HepG2 (cell line): ENCODE measurements around the gene PXYLP1. TPM values are rescaled to one million over a fixed set of nuclear protein-coding genes. Genes with fewer than 3 reads are reported as not detected.

Source experiments
- ATAC-seq: fragments of 200-7000 bp; cut with Tn5 transposase; 3 replicates; pipeline ENCODE4 v1.9.1; 2020; ENCODE audit warnings: mild to moderate bottlenecking, moderate library complexity
- BruUV-seq: library from RNA; stranded (reverse); fragments of 400-500 nt; replicated peaks from 2 replicates; lab custom pipeline; 2021; lab: Mats Ljungman, UMichigan
- CTCF ChIA-PET: fragments of 300-600 bp; formaldehyde crosslinking; extraction: SDS; loops from one replicate; lab custom pipeline; 2021; ENCODE audit warnings: low total read pairs, inconsistent platforms, low intra/inter-chr PET ratio; lab: Yijun Ruan, JAX
- POLR2A ChIA-PET: fragments of 350-600 bp; sonication (Branson Sonifier 250); formaldehyde crosslinking; loops from one replicate; lab custom pipeline; 2020; ENCODE audit warnings: antibody characterized with exemption, inconsistent platforms; lab: Yijun Ruan, JAX
- DNase-seq: peaks from one replicate; pipeline ENCODE4 v3.0.0-alpha.2; 2015; ENCODE audit warnings: low spot score
- FAIRE-seq: peaks from 3 replicates; lab custom pipeline; 2011; peaks lifted over from hg19 to GRCh38; lab: Jason Lieb, UNC
- H2AFZ ChIP-seq: one replicate; pipeline ENCODE4 v1.6.1; 2011; ENCODE audit warnings: low read length, inconsistent platforms
- H3K27ac ChIP-seq: fragments of 300-600 bp; 3 replicates; pipeline ENCODE4 v1.8.0; 2011; ENCODE audit warnings: mixed run types, mild to moderate bottlenecking, mixed read lengths, low read length, inconsistent platforms; ENCODE audit not compliant: insufficient read depth; ENCODE audit errors: extremely low read length
- H3K27me3 ChIP-seq, 2 experiments: fragments of 200-600 bp in 1 of 2; 2 replicates in 1 of 2; 3 replicates in 1 of 2; pipeline versions ENCODE4 v1.6.0 to v1.8.0; 2011; ENCODE audit warnings: low read length in 2 of 2, mild to moderate bottlenecking in 2 of 2, moderate library complexity in 2 of 2, inconsistent platforms in 1 of 2; ENCODE audit not compliant: insufficient read depth in 2 of 2, control insufficient read depth in 1 of 2
- H3K36me3 ChIP-seq, 2 experiments: fragments of 200-600 bp in 1 of 2; replicated peaks in 1 of 2; 2 replicates in 1 of 2; 3 replicates in 1 of 2; pipeline versions ENCODE4 v1.5.1 to v1.8.0; 2011; ENCODE audit warnings: low read length in 2 of 2, inconsistent platforms in 1 of 2; ENCODE audit not compliant: insufficient read depth in 2 of 2, control insufficient read depth in 1 of 2
- H3K4me1 ChIP-seq: 2 replicates; pipeline ENCODE4 v1.5.1; 2012; ENCODE audit warnings: low read length, inconsistent platforms; ENCODE audit not compliant: insufficient read depth
- H3K4me2 ChIP-seq: 2 replicates; pipeline ENCODE4 v1.6.0; 2011; ENCODE audit warnings: low read depth, low read length, inconsistent platforms
- H3K4me3 ChIP-seq, 3 experiments: fragments of 200-600 bp in 1 of 3; sonication (generic), shearing (Covaris generic) in 1 of 3; replicated peaks in 1 of 3; 2 replicates each; pipeline ENCODE4 v1.5.1; 2011 to 2016; ENCODE audit warnings: low read length in 3 of 3, inconsistent platforms in 2 of 3, low read depth in 2 of 3, mild to moderate bottlenecking in 2 of 3, control low read depth in 1 of 3, mixed read lengths in 1 of 3; ENCODE audit not compliant: insufficient read depth in 1 of 3
- H3K79me2 ChIP-seq: one replicate; pipeline ENCODE4 v1.6.1; 2011; ENCODE audit warnings: low read length, inconsistent platforms; ENCODE audit not compliant: insufficient read depth
- H3K9ac ChIP-seq: 2 replicates; pipeline ENCODE4 v1.6.0; 2011; ENCODE audit warnings: mild to moderate bottlenecking, low read depth, low read length, inconsistent platforms; ENCODE audit not compliant: insufficient read depth
- H3K9me3 ChIP-seq: 2 replicates; pipeline ENCODE4 v1.5.1; 2012; ENCODE audit warnings: mild to moderate bottlenecking, low read length
- H4K20me1 ChIP-seq: 2 replicates; pipeline ENCODE4 v1.6.0; 2011; ENCODE audit warnings: inconsistent platforms, mild to moderate bottlenecking, low read length, moderate library complexity; ENCODE audit not compliant: insufficient read depth
- ARNTL ChIP-seq: sonication (generic); formaldehyde crosslinking; IDR thresholded peaks from 2 replicates; pipeline ENCODE4 v1.4.0; 2020; ENCODE audit warnings: mild to moderate bottlenecking, missing genetic modification reagents
- ETV6 ChIP-seq: sonication (generic); formaldehyde crosslinking; conservative IDR thresholded peaks from 2 replicates; pipeline ENCODE4 v1.4.0; 2020; ENCODE audit warnings: missing genetic modification reagents
- FOSL2 ChIP-seq: sonication (generic); formaldehyde crosslinking; IDR thresholded peaks from 2 replicates; pipeline ENCODE4 v1.4.0; 2020; ENCODE audit warnings: missing genetic modification reagents
- HMGA1 ChIP-seq: sonication (generic); formaldehyde crosslinking; conservative IDR thresholded peaks from 2 replicates; pipeline ENCODE4 v1.4.0; 2020; ENCODE audit warnings: missing genetic modification reagents
- MAFK ChIP-seq, 2 experiments: IDR thresholded peaks in 1 of 2; conservative IDR thresholded peaks in 1 of 2; 2 replicates each; pipeline ENCODE4 v1.6.1; 2011; ENCODE audit warnings: improper control_type of control experiment in 2 of 2, low read length in 2 of 2
- MTF2 ChIP-seq: sonication (generic); formaldehyde crosslinking; IDR thresholded peaks from 2 replicates; pipeline ENCODE4 v1.5.0; 2020; ENCODE audit warnings: missing genetic modification reagents, borderline replicate concordance
- SRSF9 ChIP-seq: fragments of 200-400 bp; formaldehyde crosslinking; IDR thresholded peaks from 2 replicates; pipeline ENCODE4 v1.6.1; 2018; ENCODE audit warnings: borderline replicate concordance, mild to moderate bottlenecking, low read depth, low read length; ENCODE audit not compliant: insufficient read depth, poor library complexity, severe bottlenecking
- TGIF2 ChIP-seq: IDR thresholded peaks from 2 replicates; pipeline ENCODE4 v1.6.1; 2016; ENCODE audit warnings: control low read depth, missing compliant biosample characterization
- TP53 ChIP-seq: sonication (generic); formaldehyde crosslinking; conservative IDR thresholded peaks from 2 replicates; pipeline ENCODE4 v1.4.0; 2020; ENCODE audit warnings: missing genetic modification reagents
- ZBTB42 ChIP-seq: sonication (generic); formaldehyde crosslinking; IDR thresholded peaks from 2 replicates; pipeline ENCODE4 v1.5.0; 2020; ENCODE audit warnings: mild to moderate bottlenecking, missing genetic modification reagents
- ZBTB8A ChIP-seq: sonication (generic); formaldehyde crosslinking; IDR thresholded peaks from 2 replicates; pipeline ENCODE4 v1.4.0; 2020; ENCODE audit warnings: mild to moderate bottlenecking, low read depth, missing genetic modification reagents, borderline replicate concordance
- ZNF180 ChIP-seq: sonication (generic); formaldehyde crosslinking; IDR thresholded peaks from 2 replicates; pipeline ENCODE4 v1.4.0; 2020; ENCODE audit warnings: low read depth, missing genetic modification reagents, borderline replicate concordance
- ZNF530 ChIP-seq: sonication (generic); formaldehyde crosslinking; IDR thresholded peaks from 2 replicates; pipeline ENCODE4 v1.5.0; 2020; ENCODE audit warnings: low read depth, mild to moderate bottlenecking, missing genetic modification reagents
- ZNF629 ChIP-seq: sonication (generic); formaldehyde crosslinking; conservative IDR thresholded peaks from 2 replicates; pipeline ENCODE4 v1.5.0; 2020; ENCODE audit warnings: missing genetic modification reagents
- WGBS: methylation state at CpG from one replicate; pipeline ENCODE4 v1.1.6; 2017; ENCODE audit warnings: low lambda C conversion rate; 5-methylcytosine and 5-hydroxymethylcytosine counted together
- in situ Hi-C: cut with HindIII; loops from 2 replicates; pipeline ENCODE4 v1.10.0; 2017; ENCODE audit warnings: low pct_unique_long_range_greater_than_20kb; ENCODE audit not compliant: extremely low pct_ligation_motif_present
- intact Hi-C: fragments of 100-400 bp; cut with micrococcal nuclease; formaldehyde crosslinking; loops from one replicate; pipeline ENCODE4 v1.10.0; 2022; ENCODE audit not compliant: unreplicated experiment
- polyA plus RNA-seq, 8 experiments: library from polyadenylated mRNA; depleted of rRNA in 3 of 8; stranded (reverse) in 7 of 8; unstranded in 1 of 8; fragments of >200 nt; fragmentation: Illumina TruSeq in 4 of 8; extraction: Trizol in 4 of 8; gene quantifications; 2 replicates each; pipeline versions ENCODE4 v1.2.1 to v1.2.3, GENCODE V29; 2011 to 2016; ENCODE audit warnings: low read depth in 4 of 8, missing spikeins in 1 of 8, mixed read lengths in 1 of 8; ENCODE audit not compliant: insufficient read depth in 1 of 8
- total RNA-seq, 5 experiments: library from RNA; depleted of rRNA; stranded (reverse); fragments of >200 nt; fragmentation: Illumina TruSeq; extraction: Trizol; gene quantifications; 2 replicates each; pipeline ENCODE4 v1.2.3, GENCODE V29; 2016; ENCODE audit warnings: low read depth in 1 of 5
- TF ChIP-seq, protein P1 (sequence below): sonication (generic); formaldehyde crosslinking; IDR thresholded peaks from 2 replicates; pipeline ENCODE4 v1.4.0; 2020; ENCODE audit warnings: missing genetic modification reagents, borderline replicate concordance

Gene PXYLP1
- total and polyA plus RNA-seq, 2 of the 13 experiments (the other 11 are each of a cell fraction or from before 2014, with no cell fraction given): 4.9 to 8.1 TPM

DNA sequence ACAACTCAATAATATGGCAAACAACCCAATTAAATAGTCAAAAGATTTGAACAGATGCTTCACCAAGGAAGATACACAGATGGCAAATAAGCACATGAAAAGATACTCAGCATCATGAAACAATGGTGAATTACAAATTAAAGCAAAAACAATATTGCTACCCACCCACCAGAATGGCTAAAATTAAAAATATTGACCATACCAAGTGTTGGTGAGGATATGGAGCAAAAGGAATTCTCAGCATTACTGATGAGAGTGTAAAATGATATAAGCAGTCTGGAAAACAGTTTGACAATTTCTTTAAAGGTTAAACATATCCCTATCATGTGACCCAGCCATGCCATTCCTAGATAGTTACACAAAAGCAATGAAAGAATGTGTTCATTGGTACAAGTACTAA, 5.7 kb upstream of the PXYLP1 start (continued):
- no peak for TF ChIP-seq ZNF530 (CRISPR knock-in tag)
- TF ChIP-seq TP53 (CRISPR knock-in tag): no peak
- no peak for TF ChIP-seq ZBTB42 (CRISPR knock-in tag)
- TF ChIP-seq ZNF180: no peak
- TF ChIP-seq HMGA1: no peak
- TF ChIP-seq, protein P1, sequence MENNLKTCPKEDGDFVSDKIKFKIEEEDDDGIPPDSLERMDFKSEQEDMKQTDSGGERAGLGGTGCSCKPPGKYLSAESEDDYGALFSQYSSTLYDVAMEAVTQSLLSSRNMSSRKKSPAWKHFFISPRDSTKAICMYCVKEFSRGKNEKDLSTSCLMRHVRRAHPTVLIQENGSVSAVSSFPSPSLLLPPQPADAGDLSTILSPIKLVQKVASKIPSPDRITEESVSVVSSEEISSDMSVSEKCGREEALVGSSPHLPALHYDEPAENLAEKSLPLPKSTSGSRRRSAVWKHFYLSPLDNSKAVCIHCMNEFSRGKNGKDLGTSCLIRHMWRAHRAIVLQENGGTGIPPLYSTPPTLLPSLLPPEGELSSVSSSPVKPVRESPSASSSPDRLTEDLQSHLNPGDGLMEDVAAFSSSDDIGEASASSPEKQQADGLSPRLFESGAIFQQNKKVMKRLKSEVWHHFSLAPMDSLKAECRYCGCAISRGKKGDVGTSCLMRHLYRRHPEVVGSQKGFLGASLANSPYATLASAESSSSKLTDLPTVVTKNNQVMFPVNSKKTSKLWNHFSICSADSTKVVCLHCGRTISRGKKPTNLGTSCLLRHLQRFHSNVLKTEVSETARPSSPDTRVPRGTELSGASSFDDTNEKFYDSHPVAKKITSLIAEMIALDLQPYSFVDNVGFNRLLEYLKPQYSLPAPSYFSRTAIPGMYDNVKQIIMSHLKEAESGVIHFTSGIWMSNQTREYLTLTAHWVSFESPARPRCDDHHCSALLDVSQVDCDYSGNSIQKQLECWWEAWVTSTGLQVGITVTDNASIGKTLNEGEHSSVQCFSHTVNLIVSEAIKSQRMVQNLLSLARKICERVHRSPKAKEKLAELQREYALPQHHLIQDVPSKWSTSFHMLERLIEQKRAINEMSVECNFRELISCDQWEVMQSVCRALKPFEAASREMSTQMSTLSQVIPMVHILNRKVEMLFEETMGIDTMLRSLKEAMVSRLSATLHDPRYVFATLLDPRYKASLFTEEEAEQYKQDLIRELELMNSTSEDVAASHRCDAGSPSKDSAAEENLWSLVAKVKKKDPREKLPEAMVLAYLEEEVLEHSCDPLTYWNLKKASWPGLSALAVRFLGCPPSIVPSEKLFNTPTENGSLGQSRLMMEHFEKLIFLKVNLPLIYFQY (CRISPR knock-in tag): no peak
- no peak for TF ChIP-seq ETV6

DNA sequence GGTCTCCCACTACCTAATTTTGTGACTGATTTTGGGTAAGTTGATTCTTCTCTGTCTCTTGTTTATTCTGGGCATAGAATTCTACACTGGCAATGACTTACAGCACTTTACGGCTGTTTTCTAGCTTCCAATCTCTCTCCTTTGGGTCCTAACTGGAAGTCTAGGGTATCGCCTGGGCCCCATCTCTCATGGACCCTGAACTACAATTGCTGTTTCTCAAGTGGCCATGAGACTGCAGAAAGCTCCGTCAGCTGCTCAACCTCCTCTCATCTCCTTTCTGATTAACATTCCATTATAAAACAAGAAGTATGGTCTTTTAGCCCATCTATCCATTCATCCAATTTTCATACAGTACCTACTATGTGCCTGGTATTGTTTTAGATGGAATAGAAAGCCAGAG, 4.4 kb upstream of the PXYLP1 start:
- 25% methylated on average over 3 of the region's 3 CpGs for WGBS
- intact Hi-C loops (no loop called here), in situ Hi-C loops (no loop called here)
- TF ChIP-seq ZBTB8A (CRISPR knock-in tag) (no peak), MTF2 (CRISPR knock-in tag) (no peak), SRSF9 (no peak), MAFK (conservative IDR thresholded peaks at IDR 0.05 in 1 of 2, IDR thresholded peaks at IDR 0.05 in 1 of 2; ENCODE audit: low read length in 2 of 2) (no peak), TGIF2 (CRISPR knock-in tag) (no peak), ARNTL (no peak), FOSL2 (CRISPR knock-in tag) (no peak), ZNF629 (CRISPR knock-in tag) (no peak)
- FAIRE-seq: no peak
- no peak overlapping the region for H3K27ac ChIP-seq
- H3K4me3 ChIP-seq: no peak overlapping the region
- ChIA-PET POLR2A (no interaction called here), CTCF (no interaction called here)
- no peak for DNase-seq
- H3K4me2 ChIP-seq: no peak overlapping the region
- H3K4me1 ChIP-seq: peaks cover 32% of the 10 kb centered on the region
- H2AFZ ChIP-seq: no peak overlapping the region
- BruUV-seq: no TSS peak
- H3K27me3 ChIP-seq: peaks cover 0 to 11% of the 10 kb centered on the region in 2 experiments; a peak in 1 of 5 replicates
- H4K20me1 ChIP-seq: no peaks in the 10 kb centered on the region
- peaks cover 10% of the 10 kb centered on the region; the same call in 1 of the 2 replicates for H3K9me3 ChIP-seq
- H3K36me3 ChIP-seq: no peaks in the 10 kb centered on the region
- no peaks in the 10 kb centered on the region for H3K79me2 ChIP-seq
- H3K9ac ChIP-seq: no peak overlapping the region
- no peak for ATAC-seq
